SK-N-MC (cell line): Measurements from ENCODE around the gene TGFBR3L.

ENCODE experiments used
- EZH2 ChIP-seq: fragments of 200-600 bp; sonication (generic); IDR thresholded peaks from one replicate; pipeline ENCODE4 v1.6.1; 2017; ENCODE audit warnings: antibody characterized with exemption
- POLR2AphosphoS5 ChIP-seq: IDR thresholded peaks from 2 replicates; pipeline ENCODE4 v1.6.1; 2012; ENCODE audit warnings: mild to moderate bottlenecking, low read depth, low read length, borderline replicate concordance

- no peak for TF ChIP-seq POLR2AphosphoS5
- no peak for TF ChIP-seq EZH2
These were observed 6.4 kb upstream of the TGFBR3L start for GRCh38 chr19:7908078-7908699.
